GM18870 (cell line): Measurements from ENCODE around the gene RAB18.
A peak's percentile ranks its signal among the peaks of the same experiment; 100 is the strongest.
"Not testable (repeated sequence)": the region's sequence is repeated elsewhere in the genome, so short reads cannot be mapped to it uniquely, and the experiment has no call there.

ENCODE experiments used
- ATAC-seq: cut with Tn5 transposase; IDR thresholded peaks from one replicate; pipeline ENCODE4 v1.9.1; 2021; ENCODE audit warnings: moderate library complexity; ENCODE audit not compliant: unreplicated experiment

Gene RAB18

DNA sequence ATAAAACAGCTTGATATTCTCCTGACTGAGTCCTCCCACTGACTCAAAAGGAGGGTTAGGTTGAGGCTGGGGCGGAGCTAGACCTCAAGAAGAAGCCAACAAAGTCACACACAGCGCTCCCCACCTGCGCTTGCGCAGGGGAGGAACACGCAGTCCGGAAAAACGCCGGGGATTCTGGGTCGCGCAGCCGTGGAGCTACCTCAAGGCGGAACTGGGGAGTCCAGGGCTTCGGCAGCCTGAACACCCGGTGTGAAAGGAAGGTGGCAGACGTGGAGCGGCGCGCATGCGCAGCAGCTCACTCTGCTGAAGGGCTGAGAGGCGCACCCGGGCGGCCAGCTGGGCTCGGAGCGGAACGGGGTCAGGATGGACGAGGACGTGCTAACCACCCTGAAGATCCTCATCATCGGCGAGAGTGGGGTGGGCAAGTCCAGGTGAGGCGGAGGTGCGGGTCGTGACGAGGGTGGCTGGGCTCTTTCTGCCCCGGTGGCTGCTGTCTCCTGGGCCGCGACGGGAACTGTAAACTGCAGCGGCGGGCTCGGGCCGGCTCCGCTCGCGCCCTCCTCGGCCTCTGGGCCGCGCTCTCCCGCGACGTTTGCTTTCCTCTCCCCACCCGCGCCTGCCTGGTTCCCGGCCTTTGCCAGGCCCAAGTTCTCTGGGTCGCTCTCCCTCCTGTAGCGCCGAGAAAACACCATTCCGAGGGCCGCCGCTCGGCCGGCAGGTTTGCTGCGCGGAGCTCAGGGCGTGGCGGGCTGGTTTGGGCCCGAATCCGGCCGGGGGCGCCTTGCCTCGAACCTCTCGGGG, at the start of gene RAB18:
RAB18 (plus strand) TSS at position 298 of the 801 bp plus-strand sequence; CDS start at position 364, 66 bp downstream.
- ATAC-seq = peak; percentile 96

DNA sequence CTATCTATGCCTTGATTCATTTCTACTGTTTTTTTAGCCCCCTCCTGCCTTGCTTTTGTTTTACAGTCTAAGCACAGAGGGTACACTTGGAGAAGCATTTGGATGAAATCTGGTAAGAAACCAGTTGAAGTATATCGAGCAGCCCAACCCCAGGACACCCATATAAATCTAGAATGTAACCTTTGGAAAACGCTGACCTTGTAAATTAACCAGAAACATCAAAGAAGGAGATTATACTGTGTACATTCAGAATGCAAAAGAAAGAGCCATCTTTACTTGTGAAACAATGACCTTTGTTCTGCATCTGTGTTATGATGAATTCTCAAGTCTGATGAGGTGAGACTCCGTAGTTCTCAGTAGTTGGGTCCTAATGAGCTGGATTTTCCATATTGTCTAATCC, 49.3 kb upstream of the RAB18 start:
- ATAC-seq = no peak

DNA sequence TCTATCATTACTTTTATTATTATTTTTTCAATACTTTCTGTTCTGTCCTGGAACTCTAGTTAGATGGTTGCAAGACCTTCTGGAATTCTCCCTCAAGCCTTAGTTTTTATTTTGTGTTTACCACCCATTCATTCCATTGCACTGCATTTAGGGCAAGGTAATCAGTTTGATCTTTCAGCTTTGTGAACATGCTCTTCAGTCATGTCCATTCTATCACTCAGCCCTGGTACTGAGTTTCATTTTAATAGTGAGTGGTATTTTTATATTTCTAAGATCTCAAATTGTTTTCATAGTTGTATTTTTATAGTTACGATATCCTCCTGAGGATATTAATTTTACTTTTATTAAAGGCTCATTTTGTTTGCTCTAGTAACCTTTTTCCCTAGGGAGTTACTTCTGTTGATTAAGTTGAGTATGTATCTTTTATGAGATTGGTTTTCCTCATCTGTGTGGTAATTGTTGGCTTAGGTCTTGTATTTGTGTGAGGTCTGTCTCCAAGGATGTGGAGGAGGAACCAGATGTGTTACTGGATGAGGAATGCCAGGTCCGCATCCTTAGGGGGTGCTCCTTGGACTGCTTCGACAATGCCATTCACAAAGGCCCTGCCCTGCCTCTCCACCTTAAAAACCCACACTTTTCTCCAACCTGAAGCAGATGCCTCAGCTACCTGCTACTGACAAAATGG, 46.7 kb upstream of the RAB18 start:
- ATAC-seq = no peak

DNA sequence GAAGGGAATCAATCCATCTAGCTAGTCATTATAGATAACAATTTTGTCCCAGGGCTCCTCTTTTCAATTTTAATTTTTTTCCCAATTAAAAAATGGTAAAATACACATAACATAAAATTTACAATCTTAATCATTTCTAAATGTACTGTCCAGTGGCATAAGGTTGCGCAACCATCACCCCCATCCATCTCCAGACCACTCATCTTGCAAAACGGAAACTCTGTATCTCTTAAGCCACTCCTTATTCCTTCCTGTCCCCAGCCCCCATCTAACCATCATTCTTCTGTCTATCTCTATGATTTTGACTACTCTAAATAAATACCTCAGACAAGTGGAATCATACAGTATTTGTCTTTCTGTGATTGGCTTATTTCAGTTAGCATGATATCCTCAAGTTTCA, 46.1 kb upstream of the RAB18 start:
- ATAC-seq = no peak

DNA sequence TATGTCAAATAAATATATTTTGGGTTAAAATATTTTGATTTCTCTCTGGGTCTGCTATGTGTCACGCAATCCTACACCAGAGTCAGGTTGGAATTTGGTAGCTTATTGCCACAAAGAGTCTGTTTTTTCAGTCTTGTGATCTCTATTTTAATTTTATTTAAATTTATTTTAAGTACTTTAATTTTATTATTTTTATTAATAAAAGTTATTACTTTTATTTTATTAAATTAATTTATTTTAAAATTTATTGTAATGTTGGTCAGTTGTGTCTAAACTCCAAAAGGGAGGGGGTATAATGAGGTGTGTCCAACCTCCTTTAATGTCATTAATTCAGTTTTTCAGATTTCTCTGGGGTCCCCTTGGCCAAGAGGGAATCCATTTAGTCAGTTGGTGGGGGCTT, 42.8 kb upstream of the RAB18 start:
- no peak for ATAC-seq

DNA sequence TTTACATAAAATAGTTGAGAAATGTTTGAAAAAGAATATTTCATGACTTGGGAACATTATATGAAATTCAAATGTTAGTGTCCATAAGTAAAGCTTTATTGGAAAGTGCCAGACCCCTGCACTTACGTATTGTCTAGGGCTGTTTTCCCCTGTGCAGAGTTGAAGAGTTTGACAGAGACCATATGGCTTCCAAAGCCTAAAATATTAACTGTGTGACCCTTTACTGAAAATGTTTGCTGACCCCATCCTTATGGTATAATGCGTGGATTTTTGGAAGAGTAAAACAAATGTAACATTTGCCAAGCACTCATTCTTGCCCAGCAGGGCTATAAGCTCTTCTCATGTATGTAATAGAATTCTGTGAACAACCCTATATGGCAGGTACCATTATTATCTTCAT, 40.1 kb upstream of the RAB18 start:
- ATAC-seq = no peak

DNA sequence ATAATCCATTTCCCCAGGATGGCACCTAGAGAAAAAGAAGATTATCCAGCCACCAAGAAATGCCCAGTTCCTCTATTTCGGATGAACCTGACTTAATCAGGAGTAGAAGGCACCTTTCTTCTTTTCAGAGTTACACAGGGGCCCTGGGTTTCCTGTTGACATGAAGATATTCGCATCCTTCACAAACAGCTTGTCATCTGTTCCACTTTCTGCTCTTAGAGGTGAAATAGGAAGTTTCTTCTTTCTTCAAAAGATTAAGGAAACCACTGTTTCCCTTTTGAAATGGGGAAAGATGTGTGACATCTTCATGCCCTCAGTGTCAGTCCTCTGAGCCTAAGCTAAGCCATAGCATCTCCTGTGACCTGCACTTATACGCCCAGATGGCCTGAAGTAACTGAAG, 39.1 kb upstream of the RAB18 start:
- no peak for ATAC-seq

DNA sequence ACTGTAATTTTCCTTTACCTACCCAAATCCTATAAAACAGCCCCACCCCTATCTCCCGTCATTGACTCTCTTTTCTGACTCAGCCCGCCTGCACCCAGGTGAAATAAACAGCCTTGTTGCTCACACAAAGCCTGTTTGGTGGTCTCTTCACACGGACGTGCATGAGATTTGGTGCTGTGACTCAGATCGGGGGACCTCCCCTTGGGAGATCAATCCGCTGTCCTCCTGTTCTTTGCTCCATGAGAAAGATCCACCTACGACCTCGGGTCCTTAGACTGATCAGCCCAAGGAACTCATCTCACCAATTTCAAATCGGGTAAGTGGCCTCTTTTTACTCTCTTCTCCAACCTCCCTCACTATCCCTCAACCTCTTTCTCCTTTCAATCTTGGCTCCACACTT, 38.5 kb upstream of the RAB18 start:
- ATAC-seq = not testable (repeated sequence)

DNA sequence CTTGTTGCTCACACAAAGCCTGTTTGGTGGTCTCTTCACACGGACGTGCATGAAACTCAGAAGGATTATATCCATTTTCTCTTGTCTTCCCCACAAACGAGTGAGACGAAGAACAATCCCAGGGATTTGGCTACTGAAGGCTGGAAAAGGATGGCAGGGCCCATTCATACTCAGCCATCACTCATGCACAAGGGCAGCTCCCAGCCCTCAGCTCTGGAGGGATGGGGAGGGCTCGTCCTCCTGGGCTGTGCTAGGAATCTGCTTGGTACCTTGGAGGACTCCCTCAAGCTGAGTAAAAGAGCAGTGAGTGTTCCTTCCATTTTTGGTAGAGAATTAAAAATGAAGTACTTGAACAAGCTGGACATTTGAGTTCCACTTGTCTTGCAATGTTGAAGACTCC, 33.2 kb upstream of the RAB18 start:
- no peak for ATAC-seq

DNA sequence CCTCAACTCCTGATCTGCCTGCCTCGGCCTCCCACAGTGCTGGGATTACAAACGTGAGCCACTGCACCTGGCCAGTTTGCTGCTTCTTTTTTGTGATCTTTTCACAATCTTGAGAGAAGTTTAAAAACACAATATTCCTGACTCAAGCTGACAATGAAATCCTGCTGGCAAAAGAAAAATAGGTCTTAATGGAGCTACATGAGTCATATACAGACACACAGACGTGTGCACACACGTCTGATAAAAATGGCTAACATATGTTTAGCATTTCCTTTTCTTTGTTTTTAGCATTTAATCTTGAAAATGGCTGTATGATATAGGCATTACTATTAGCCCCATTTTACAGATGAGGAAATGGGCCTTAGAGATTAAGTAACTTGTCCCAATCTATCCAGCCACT, 29.4 kb upstream of the RAB18 start:
- no peak for ATAC-seq

DNA sequence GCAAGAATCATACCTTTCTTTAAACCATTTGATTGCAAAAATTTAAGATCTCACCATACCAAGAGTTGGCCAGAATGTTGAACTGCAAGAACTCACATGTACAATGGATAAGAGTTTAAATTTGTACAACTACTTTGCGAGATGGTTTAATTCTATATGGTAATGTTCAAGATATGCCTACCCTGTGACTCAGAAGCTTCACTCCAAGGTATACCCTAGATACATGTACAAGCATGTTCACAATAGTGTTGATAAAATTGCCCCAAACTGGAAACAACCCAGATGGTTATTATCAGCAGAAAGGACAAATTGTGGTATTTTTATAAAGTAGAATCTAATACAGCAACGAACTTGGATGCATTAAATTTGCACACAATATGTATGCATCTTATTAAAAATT, 25.1 kb upstream of the RAB18 start:
- no peak for ATAC-seq

DNA sequence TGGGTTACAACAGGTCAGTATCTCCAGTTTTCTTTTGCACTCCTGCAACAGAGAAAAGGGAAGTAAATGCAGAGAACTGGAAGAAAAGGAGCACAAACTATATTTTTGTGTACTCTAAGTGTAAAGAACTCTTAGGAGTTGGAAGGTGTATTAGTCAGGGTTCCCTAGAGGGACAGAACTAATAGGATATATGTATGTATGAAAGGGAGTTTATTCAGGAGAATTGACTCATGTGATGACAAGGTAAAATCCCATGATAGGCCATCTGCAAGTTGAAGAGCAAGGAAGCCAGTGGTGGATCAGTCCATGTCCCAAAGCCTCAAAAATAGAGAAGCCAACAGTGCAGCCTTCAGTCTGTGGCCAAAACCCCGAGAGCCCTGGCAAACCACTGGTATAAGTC, 22.6 kb upstream of the RAB18 start:
- no peak for ATAC-seq

DNA sequence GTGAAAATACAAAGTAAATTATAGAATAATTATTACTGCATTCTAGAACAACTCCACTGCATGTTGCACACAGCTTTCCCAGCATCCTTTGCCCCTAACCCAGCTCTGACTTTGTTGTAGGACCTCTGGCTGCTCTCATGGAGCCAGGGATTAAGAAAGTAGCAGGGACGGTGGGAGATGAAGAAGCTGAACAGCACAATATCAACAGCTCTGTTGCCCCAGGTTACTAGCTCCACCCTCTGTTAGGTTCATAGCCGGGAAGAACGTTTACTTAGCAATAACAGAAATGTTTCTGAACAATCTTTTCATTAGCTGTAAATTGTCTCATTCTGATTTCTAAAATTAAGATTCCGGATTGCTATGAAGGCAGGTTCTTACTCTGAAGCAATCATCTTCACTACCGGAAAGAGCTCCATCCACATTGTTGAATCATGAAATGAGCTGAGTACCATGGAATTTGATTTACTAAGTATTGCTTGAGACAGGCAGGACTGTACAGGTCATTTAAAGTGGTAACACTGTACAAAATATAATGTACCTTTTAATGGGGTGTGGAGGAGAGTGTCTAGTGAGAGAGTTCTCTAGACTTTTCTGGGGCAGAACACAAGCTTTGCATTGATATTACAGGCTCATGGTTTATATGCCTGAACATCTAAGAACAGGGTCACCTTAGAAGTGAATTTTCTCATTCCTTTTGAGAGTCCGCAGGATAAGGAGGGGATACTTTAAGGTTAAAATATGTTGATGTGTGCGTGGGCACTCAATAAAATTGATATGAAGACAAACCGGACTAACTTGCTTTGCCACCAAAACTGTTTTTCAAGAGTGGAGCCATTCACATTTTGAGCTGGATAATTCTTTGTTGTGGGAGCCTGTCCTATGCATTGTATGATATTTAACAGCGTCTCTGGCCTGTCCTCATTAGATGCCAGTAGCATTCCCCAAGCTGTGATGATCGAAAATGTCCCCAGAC, 20.8 kb upstream of the RAB18 start:
- ATAC-seq = no peak

DNA sequence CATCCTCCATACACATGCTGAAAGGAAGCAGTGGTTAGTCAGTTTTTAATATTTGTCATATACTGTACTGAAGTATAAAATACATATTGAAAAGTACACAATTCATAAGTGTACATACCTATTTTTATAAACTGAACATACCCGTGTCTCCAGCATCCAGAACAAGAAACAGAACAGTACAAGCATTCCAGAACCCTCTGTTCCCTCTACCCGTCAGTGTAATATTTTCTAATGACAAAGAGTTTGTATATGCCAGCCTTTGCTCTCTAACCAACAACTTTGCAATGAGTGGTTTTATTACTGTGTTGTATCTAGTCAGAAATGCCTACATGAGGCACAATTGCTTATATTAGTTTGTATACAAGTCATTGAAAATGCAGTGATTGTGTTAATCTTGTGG, 18.7 kb upstream of the RAB18 start:
- no peak for ATAC-seq

DNA sequence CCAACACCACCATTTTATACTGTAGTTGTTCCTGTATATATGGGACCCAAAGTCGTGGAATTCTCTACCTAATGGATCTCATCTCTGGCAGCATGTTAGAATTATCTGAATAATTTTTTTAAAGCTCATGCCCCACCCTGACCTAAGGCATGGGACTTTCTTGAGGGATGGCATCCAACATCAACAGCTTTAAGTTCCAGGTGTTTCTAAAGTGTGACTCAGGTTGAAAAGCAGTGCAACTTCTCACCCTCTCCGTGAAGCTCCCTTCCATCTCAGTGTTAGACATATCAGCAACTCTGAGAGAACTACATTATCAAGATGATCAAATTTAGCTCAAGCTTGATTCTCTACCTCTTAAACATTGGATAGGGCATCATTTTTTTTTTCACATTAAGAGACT, 18.1 kb upstream of the RAB18 start:
- ATAC-seq = no peak

DNA sequence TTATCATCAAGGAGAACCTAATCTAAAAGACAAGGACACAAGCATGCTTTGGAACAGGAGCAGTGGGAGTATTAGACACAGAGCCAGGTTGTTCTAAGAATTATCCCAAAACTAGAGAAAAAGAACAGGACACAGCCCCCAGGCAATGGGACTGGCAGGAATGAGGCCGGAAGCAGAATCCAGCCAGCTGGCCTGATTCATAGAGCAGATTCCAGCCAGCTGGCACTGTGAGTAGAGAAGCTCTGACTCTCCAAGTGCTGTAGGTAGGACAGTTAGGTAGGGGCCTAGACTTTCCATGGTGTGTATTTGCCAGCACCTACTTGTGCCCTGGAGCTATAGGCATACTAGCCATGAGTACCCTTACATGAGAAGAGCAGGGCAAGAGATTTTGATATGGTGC, 13.3 kb upstream of the RAB18 start:
- no peak for ATAC-seq

DNA sequence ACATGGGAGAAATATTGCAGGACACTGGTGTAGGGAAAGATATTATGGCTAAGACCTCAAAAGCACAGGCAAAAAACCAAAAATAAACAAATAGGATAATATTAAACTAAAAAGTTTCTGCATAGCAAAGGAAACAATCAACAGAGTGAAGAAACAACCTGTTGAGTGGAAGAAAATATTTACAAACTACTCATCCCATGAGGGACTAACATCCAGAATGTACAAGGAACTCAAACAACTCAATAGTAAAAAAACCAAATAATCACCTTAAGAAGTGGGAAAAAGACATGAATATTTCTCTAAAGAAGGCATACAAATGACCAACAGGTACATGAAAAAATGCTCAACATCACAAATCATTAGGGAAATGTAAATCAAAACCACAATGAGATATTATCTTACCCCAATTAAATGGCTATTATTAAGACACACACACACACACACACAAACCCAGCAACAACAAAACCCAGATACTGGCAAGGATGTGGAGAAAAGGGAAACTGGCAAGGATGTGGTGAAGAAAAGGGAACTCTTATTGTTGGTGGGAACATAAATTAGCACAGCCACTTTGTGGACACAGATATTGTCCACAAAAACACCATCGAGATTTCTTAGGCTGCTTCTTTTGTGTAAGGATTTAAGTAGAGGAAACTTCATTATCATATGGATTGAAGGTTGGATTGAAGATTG, 9.8 kb upstream of the RAB18 start:
- no peak for ATAC-seq

DNA sequence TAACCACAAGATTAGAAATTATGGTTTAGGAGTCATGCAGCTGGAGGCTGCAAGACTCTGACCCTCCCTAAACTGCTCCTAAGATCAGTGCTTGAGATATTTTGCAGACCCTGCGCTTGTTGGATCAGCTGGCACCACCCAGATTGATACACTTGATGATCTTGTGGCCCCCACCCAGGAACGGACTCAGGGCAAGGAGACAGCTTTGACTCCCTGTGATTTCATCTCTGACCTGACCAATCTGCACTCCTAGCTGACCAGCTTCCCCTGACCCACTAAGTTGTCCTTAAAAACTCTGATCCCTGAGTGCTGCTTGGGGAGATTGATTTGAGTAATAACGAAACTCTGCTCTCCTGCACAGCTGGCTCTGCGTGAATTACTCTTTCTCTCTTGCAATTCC, 8.0 kb upstream of the RAB18 start:
- no peak for ATAC-seq

DNA sequence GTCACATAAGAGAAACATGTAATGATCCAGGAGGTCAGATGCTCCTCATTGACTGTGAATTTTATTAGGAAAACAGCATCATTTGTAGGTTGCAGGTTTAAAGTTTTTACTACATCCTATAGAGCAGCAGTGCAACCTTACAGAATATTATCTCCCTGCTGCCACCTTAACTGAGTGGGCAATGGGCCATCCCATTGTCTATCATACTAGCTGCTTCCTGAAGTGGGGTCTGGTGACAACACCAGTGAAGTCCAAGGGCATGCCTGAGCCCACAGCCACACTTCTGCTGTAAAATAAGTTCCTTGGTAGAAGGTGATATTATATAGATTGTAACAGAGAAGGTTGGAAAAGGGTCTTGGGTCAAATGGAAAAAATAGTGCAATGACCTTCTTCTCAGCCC, 4.0 kb upstream of the RAB18 start:
- ATAC-seq = no peak

DNA sequence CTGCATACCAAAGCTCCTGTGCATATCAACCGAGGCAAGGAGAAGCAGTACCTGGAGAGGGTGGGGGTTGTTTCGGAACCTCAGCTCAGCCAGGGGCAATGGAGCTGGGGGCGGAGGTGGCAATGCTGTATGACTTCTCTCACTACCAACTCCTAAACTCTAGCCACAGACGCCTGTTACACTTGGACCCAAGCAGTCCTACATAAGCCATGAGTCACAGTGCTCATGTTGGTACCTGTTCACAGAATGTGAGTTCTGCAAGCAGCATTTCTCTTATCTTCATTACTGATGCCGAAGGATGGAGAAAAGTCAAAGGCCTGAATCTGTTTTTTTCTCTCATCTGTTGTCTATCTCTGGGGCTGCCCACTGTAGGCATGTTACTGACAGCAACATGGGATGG, 3.2 kb upstream of the RAB18 start:
- no peak for ATAC-seq

DNA sequence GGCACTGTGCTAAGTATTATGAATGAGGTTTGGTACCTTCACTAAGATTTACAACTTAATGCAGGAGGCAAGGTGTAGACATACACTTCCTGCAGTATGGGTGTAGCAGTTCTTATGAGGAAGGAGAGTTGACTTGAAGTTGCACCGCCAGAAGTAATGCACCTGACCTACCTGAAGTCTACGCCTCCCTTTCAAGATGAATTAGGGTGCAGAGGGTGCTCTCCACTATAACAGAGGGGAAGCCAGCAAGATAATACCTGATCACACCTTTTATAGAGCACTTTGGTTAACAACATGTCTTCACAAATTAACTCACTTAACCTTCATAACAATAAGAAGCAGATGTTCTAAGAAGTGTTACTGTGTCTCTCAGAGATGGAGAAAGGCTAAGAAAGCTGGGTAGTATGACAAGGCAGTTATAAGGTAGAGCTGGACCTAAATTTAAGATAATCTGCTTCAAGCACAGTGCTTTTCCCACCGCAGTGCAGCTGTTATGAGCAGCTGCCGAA, 552 bp upstream of the RAB18 start:
- no peak for ATAC-seq
